NT2/D1 (cell line): ENCODE data around the gene CACNG8.

Source experiments
- SUZ12 ChIP-seq: IDR thresholded peaks from 2 replicates; pipeline ENCODE4 v1.6.1; 2011; ENCODE audit not compliant: insufficient read length, insufficient read depth; ENCODE audit errors: extremely low read depth
- YY1 ChIP-seq: IDR thresholded peaks from 2 replicates; pipeline ENCODE4 v1.6.1; 2011; ENCODE audit not compliant: insufficient read length, insufficient read depth
- ZNF274 ChIP-seq: IDR thresholded peaks from 2 replicates; pipeline ENCODE4 v1.6.1; 2011; ENCODE audit warnings: mild to moderate bottlenecking, low read depth, low read length

- no peak for TF ChIP-seq YY1
- no peak for TF ChIP-seq ZNF274
- no peak for TF ChIP-seq SUZ12
Measured at GRCh38 chr19:53917356-53917755, 45.4 kb upstream of the CACNG8 start.
